Fibroblast of pulmonary artery (primary cell): ENCODE results near the gene CACNG6.

ENCODE experiments used
- DNase-seq: peaks from one replicate; pipeline ENCODE4 v3.0.0-alpha.2; 2010; ENCODE audit warnings: low read depth
- H3K4me3 ChIP-seq: replicated peaks from 2 replicates; pipeline ENCODE4 v1.5.1; 2011; ENCODE audit warnings: low read depth, mild to moderate bottlenecking, control low read depth, low read length, moderate library complexity
- TF ChIP-seq, protein P1 (sequence below): IDR thresholded peaks from 2 replicates; pipeline ENCODE4 v1.5.1; 2011; ENCODE audit warnings: mild to moderate bottlenecking, control low read depth, low read length, inconsistent platforms; ENCODE audit errors: missing control alignments

The CACNG6 gene, protein sequence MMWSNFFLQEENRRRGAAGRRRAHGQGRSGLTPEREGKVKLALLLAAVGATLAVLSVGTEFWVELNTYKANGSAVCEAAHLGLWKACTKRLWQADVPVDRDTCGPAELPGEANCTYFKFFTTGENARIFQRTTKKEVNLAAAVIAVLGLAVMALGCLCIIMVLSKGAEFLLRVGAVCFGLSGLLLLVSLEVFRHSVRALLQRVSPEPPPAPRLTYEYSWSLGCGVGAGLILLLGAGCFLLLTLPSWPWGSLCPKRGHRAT

DNA sequence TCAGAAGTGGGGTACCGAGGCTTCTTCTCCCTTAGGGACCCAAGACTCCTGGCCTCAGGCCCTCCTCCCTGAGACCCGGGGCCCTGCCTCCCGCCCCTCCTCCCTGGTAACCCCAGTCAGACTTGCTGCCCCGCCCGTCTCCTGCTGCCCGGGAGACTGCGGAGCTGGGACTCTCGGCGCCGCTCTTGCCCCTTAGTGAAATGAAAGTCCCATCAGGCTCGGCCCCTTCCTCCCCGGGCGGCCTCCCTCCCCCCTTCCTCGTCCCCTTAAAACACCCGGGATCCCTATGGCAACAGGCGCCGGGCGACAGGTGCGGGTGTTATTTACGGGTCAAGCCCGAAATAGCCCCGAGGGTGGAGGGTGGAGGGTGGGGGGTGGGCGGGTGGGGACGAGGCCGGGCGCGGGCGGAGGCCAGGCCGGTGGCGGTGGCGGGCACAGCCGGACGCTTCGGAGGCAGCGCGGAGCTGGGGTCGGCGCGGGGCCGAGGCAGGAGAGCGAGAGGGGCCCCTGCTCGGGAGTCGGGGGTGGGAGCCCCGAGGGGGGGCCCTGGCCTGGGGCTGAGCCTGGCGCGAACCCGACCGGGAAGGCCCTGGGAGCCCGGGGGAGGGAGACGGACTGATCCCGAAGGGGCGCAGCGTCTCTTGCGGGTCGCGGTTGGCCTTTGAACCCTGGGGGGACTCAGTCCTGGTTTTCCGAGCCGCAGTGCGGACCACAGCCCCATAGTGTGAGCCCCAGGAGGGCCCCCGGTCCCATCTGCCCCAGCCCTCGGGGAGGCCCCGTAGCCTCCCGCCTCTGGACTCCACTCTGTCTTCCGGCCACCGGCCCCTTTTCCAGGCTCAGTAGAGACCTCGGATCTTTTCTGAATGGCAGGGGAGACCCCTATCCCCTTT, at the start of gene CACNG6:
CACNG6 (plus strand) TSS at position 414 of the 890 bp plus-strand sequence. CDS start 1,241 bp downstream, outside the sequence.
- DNase-seq = peak; percentile 49
- H3K4me3 ChIP-seq = peak within 1 kb of the TSS; percentile 47
- TF ChIP-seq, protein P1, sequence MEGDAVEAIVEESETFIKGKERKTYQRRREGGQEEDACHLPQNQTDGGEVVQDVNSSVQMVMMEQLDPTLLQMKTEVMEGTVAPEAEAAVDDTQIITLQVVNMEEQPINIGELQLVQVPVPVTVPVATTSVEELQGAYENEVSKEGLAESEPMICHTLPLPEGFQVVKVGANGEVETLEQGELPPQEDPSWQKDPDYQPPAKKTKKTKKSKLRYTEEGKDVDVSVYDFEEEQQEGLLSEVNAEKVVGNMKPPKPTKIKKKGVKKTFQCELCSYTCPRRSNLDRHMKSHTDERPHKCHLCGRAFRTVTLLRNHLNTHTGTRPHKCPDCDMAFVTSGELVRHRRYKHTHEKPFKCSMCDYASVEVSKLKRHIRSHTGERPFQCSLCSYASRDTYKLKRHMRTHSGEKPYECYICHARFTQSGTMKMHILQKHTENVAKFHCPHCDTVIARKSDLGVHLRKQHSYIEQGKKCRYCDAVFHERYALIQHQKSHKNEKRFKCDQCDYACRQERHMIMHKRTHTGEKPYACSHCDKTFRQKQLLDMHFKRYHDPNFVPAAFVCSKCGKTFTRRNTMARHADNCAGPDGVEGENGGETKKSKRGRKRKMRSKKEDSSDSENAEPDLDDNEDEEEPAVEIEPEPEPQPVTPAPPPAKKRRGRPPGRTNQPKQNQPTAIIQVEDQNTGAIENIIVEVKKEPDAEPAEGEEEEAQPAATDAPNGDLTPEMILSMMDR = no peak

DNA sequence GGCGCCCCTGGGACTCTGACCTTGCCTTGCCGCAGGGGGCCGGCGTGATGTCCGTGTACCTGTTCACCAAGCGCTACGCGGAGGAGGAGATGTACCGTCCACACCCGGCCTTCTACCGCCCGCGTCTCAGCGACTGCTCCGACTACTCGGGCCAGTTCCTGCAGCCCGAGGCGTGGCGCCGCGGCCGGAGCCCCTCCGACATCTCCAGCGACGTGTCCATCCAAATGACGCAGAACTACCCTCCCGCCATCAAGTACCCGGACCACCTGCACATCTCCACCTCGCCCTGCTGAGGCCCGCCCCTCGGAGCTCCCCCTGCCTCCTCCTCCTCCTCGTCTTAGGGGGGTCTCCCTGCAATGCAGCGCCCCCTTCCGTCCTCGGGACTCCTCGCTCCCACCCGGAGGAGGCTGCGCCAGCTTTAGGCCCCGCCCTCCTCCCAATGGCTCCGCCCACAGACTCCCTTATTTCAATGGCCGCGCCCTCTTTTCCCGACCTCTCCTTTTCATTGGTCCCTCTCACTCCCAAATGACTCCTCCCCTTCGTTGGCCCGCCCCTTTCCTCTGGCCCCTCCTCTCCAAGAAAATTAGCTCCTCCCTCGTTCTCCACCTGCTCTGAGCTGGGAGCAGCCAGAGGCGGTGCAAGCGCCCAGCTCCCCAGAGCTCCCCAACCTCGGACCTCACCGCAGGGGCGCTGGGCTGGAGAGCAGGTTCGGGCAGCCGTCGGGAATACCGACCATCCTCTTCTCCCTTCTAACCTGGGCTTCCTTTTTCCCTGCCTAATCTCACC, 49.2 kb upstream of the CACNG6 start:
- TF ChIP-seq, protein P1 = no peak
- H3K4me3 ChIP-seq = no peak overlapping the region
- DNase-seq = peak; percentile 40

DNA sequence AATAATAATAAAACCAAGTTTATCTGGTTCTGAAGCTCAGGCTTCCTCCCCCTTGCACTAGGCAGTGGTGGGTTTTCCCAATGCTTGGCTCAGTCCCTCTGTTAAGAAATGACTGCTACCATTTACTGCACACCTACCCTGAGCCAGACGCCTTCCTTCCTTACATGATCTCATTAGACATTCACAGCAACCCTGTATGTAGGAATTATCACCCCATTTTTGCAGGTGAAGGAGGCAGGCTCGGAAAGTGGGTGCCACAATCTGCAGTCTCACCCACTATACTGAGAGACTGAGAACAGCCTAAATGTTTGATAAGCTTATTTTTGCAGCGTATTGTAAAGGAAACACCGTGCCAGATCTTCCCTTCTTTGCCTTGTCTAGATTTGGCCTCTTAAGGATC, 47.0 kb upstream of the CACNG6 start:
- TF ChIP-seq, protein P1 = no peak
- DNase-seq = no peak
- H3K4me3 ChIP-seq = no peak overlapping the region

DNA sequence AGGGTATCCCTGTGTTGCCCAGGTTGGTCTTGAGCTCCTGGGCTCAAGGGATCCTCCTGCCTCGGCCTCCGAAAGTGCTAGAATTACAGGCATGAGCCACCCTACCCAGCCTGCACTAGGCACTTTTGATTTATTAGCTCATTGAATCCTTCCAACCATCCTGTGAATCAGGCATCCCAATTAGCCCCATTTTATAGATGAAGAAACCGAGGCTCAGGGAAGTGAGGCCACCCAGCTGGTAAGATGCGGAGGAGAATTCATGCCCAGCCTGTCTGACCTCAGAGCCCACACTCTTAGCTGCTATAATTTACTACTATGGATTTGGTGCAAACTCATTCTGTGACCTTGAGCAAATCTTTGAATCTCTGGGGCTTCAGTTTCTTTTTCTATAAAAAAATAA, 46.5 kb upstream of the CACNG6 start:
- TF ChIP-seq, protein P1 = no peak

DNA sequence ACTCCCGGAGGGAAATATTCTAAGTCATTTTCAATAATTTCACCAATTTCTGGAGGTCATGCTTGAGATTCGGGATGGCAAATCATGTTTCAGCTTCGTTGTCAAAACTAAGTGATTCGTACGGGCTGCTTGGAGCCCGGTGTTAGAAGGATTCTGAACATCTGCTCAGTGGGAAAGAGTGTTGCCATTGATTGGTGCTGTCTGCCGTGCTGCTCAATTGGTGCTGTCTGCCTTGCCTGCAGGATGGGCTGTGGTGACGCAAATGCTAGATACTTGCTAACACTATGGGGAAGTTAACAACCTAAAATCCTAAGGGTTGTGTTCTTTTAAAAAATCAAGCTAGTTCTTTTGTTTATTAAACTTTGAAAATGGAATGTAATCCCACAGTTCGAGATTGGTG, 46.0 kb upstream of the CACNG6 start:
- DNase-seq = peak; percentile 66
- TF ChIP-seq, protein P1 = no peak
- peak overlapping the region; percentile 32 for H3K4me3 ChIP-seq

More for the DNA sequence above, 46.5 kb upstream of the CACNG6 start:
- DNase-seq = no peak
- no peak overlapping the region for H3K4me3 ChIP-seq

DNA sequence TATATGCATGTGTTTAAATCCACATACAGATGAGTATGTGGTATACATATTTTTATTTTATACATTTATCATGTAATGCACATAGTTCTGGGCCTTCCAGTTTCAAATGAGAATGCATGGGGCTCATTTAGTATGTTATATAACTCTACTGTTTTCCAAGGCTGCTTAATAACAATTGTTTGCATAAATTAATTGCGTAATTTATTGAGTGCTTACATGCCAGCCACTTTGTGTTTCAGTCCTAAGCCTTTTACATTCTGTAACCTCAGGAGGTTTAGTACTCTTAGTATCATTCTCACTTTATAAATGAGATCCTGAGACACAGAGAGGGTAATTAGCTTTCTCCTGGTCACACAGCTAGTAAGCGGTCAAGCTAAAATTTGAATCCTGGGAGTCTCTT, 45.4 kb upstream of the CACNG6 start:
- H3K4me3 ChIP-seq = peak overlapping the region; percentile 32
- TF ChIP-seq, protein P1 = no peak
- no peak for DNase-seq
